ENCODE results near the gene RABEPK.
"Not testable (repeated sequence)": the region's sequence is repeated elsewhere in the genome, so short reads cannot be mapped to it uniquely, and the experiment has no call there.

Gene RABEPK, protein sequence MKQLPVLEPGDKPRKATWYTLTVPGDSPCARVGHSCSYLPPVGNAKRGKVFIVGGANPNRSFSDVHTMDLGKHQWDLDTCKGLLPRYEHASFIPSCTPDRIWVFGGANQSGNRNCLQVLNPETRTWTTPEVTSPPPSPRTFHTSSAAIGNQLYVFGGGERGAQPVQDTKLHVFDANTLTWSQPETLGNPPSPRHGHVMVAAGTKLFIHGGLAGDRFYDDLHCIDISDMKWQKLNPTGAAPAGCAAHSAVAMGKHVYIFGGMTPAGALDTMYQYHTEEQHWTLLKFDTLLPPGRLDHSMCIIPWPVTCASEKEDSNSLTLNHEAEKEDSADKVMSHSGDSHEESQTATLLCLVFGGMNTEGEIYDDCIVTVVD

DNA sequence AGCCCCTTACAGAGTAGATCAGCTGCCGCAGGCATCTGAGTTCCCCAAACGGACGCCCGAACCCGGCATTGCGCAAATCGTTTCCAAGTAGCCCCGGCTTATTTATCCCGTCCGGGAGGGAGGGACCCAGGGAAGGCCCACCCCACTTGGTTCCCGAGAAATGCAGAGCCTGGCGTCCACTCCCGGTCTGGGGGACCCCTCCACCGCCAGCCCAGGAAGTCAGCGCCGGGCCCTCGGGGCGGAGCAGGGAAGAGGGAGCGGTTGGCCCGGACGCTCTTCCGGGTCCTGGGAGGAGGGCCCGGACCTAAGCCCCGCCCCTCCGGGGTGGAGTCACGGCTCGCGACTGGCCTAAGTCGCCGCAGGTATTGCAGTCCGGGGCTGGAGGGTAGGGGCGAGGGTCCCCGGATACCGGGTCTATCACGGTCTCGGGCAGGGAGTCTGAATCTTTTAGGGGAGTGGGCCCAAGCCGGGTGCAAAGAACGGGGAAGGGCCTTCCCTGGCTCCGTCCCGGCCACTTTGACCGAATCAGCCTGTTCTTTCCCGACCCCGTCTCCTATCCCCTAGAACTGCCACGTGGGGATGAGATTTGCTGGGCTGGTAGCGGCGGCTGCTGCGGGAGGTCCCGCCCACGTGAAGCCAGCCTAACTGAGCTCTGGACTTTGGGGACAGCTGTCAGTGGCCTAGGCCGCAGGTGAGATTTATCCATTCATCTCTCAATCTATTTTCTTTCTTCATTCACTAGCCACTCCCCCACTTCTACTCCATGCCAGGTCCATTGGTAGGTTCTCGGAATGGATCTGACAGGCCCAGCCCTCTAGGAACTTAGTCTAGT lies at the start of gene RABEPK:
TSS of gene RABEPK (plus strand) at position 327 of the 832 bp plus-strand sequence. CDS start 2,472 bp downstream, outside the sequence.
- peak; percentile 73 to 76 for DNase-seq (ENCODE audit: low read depth in 2 of 2)

DNA sequence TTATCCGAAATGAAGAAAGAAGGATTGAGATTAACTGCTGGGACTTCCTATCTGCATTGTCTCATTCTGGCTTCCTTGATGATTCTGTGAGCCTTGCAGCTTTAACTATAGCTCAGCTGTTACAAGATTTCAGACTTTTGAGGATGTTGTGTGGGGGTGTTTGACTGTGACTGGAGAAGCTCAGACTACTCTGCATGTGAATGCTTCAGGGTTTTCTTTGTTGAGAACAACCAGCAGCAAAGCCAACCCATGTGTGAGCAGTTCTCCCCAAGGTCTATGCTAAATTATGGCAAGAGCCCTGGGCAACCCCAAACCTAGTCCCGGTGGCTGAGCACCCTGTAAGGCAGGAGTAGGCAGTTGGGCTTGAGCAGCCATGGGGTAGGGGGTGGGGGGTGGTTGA lies 48.6 kb upstream of the RABEPK start:
- DNase-seq (ENCODE audit: low read depth in 2 of 2) = no peak

- DNase-seq (ENCODE audit: low read depth in 2 of 2) = no peak
Observed at GRCh38 chr9:125153712-125154367, 46.5 kb upstream of the RABEPK start.

GRCh38 chr9:125156551-125156950 lies 43.8 kb upstream of the RABEPK start:
- no peak for DNase-seq (ENCODE audit: low read depth in 2 of 2)

GRCh38 chr9:125160750-125161149 lies 39.6 kb upstream of the RABEPK start:
- no peak for DNase-seq (ENCODE audit: low read depth in 2 of 2)

GRCh38 chr9:125161284-125161918 lies 38.9 kb upstream of the RABEPK start:
- DNase-seq (ENCODE audit: low read depth in 2 of 2) = no peak

DNA sequence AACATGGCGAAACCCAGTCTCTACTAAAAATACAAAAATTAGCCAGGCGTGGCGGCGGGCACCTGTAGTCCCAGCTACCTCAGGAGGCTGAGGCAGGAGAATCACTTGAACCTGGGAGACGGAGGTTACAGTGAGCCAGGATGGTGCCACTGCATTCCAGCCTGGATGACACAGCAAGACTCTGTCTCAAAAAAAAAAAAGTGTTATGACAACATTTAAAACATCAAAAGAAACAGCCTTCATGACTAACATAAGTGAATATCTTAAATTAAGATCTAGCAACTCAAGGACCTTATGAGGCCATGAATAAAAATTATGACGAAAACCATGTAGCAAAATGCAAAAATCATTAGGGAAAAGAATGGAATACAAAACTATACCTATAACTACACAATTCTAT lies 37.5 kb upstream of the RABEPK start:
- not testable (repeated sequence) for DNase-seq (ENCODE audit: low read depth in 2 of 2)

GRCh38 chr9:125166762-125167161 lies 33.6 kb upstream of the RABEPK start:
- no peak for DNase-seq (ENCODE audit: low read depth in 2 of 2)

DNA sequence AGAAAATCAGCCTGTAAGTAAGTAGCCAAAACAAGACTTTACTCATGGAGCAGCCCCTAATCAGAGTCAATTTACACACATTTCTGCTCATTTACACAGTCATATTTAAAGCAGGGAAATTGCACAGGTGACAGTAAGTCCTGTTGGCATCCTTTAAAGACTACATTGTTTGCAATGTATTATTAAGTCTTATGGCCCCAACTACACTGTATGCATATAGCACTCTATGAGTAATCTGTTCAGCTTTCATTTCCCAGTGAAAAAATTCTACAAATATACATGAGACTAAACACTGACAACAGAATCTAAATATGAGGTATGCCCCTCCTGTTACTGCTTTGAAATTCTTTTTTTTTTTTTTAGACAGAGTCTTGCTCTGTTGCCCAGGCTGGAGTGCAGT lies 30.4 kb upstream of the RABEPK start:
- no peak for DNase-seq (ENCODE audit: low read depth in 2 of 2)

DNA sequence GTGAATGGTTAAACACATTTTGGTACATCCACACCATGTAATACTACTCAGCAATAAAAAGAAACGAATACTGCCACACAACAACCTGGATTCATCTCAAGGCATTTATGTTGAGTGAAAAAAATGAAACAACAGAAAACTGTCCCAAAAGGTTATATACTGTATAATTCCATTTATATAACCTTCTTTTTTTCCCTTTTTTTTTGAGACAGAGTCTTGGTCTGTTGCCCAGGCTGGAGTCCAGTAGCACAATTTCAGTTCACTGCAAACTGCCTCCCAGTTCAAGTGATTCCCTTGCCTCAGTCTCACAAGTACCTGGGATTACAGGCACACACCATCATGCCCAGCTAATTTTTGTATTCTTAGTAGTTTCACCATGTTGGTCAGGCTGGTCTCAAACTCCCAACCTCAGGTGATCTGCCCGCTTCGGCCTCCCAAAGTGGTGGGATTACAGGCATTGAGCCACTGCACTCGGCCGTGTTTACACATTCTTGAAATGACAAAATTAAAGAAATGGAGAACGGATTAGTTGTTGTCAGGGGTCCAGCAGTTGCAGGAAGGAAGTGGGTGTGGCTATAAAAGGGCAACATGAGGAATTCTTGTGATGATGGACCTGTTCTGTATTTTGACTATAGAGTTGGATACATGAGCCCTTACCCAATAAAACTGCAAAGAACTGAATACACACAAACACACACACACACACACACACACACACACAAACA lies 28.1 kb upstream of the RABEPK start:
- DNase-seq (ENCODE audit: low read depth in 2 of 2) = no peak

DNA sequence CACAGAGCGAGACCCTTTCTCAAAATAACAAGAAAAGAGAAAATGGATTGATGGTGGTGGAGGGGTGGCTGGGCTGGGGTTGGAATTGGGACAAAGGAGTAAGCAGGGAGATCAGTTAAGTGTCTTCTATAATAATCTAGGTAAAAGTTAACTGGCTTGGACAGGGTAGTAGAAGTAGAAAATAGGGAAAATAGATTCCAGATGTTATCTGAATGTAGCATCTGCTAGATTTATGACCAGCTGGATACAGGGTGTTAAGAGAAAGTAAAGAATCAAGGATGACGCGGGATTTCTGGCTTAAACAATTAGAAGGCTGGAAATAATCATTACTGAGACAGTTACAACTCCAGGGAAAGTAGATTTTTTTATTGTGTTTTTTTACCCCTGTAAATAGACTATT lies 23.7 kb upstream of the RABEPK start:
- no peak for DNase-seq (ENCODE audit: low read depth in 2 of 2)

DNA sequence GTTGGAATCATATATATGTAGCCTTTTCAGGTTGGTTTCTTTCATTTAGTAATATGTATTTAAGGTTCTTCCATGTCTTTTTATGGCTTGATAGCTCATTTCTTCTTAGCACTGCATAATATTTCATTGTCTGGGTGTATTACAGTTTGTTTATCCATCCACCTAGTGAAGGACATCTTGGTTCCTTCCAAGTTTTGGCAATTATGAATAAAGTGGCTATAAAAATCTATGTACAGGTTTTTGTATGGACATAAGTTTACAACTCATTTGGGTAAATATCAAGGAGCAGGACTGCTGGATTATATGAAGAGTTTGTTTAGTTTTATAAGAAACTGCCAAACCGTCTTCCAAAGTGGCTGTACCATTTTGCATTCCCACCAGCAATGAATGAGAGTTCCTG lies 22.5 kb upstream of the RABEPK start:
- DNase-seq (ENCODE audit: low read depth in 2 of 2) = no peak

- DNase-seq (ENCODE audit: low read depth in 2 of 2) = not testable (repeated sequence)
Observed at GRCh38 chr9:125179776-125180175, 20.6 kb upstream of the RABEPK start.

GRCh38 chr9:125180876-125181275 lies 19.5 kb upstream of the RABEPK start:
- no peak for DNase-seq (ENCODE audit: low read depth in 2 of 2)

DNA sequence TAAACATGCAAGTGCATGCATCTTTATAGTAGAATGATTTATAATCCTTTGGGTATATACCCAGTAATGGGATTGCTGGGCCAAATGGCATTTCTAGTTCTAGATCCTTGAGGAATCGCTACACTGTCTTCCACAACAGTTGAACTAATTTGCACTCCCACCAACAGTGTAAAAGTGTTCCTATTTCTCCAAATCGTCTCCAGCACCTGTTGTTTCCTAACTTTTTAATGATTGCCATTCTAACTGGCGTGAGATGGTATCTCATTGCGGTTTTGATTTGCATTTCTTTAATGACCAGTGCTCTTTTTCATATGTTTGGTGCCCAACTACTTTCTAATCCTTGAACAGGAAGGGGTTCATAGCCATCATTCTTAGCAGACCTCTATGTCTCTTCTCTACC lies 18.6 kb upstream of the RABEPK start:
- not testable (repeated sequence) for DNase-seq (ENCODE audit: low read depth in 2 of 2)

DNA sequence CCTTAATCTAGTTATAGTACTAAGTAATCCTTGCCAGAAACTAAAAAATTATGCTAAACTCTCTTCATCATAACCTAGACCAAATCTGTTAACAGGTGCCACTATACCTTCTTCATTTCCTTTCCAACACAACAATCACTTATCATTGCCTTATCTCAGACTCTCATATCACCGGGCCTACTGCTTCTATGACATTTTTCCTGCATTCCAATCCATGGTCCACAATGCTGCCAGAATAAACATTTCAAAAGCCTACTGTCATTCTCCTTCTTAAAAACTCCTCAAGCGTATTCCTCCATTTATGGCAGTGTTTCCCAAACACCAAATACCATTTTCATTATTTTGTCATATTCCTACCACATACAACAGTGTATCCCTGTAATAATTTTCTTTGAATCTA lies 17.3 kb upstream of the RABEPK start:
- DNase-seq (ENCODE audit: low read depth in 2 of 2) = no peak

- no peak for DNase-seq (ENCODE audit: low read depth in 2 of 2)
Observed at GRCh38 chr9:125183561-125183960, 16.8 kb upstream of the RABEPK start.

DNA sequence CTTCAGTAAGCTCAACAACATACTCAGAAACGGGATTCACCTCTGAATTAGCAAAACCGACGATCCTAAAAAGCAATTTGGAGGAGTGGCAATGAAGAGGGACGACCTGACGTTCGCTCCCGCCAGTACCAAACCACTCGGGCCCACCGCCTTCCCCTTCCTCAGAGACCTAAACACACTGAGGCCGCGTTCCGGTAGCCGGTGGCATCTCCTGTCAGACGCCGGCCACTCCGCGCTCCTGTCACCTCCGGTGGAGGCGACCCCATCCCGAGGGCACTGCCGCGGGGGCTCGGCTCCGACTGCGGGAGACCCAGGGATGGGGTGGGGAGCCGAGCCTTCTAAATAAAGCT lies 11.4 kb upstream of the RABEPK start:
- DNase-seq (ENCODE audit: low read depth in 2 of 2) = peak in 1 of 2 donors; percentile 9

DNA sequence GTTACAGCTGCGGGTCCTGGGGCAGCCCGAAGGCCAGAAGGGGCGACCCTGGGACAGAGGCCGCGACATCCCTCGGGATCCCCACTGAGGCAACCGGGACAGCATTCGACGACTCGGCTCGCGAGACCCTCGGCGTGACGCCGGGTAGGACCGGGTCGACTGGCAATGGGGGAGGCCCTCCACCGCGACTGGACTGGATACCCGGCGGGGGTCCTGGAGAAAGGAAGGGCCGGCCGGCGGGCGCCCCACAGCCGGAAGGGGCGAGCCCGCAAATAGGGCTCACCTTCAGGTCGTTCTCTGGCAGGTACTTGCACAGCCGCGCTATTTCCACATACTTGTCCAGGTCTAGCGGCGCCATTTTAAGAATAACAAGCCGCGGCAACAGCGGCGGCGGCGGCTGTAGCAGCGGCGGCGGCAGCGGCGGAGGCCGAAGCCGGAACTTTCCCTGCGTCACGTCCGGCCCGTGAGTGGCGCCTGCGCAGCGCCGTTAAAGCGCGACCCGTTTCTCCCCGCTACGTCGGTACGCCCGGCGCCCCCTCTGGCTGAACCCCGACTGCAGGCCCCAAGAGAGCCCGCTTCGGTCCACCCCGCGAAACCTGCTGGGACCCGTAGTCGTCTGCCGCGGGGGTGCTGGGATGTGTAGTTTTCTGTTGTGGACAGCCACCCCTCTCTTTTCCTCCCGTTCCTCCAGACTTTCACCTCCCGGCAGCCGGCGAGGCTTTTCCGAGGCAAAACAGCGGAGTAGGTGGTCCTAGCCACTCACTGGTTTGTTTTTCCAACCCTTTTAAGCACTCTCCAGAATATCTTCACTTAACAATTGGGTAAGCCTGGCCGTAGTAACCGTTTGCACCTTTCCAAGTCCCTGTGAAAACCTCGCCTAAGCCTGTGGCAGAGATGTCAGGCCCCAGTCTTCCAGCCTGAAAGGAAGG lies 10.7 kb upstream of the RABEPK start, which contains the start of gene PPP6C:
TSS of gene PPP6C (minus strand) at position 443 of the 929 bp plus-strand sequence. CDS start at position 358, 85 bp downstream.
- DNase-seq (ENCODE audit: low read depth in 2 of 2) = peak; percentile 93 to 97

DNA sequence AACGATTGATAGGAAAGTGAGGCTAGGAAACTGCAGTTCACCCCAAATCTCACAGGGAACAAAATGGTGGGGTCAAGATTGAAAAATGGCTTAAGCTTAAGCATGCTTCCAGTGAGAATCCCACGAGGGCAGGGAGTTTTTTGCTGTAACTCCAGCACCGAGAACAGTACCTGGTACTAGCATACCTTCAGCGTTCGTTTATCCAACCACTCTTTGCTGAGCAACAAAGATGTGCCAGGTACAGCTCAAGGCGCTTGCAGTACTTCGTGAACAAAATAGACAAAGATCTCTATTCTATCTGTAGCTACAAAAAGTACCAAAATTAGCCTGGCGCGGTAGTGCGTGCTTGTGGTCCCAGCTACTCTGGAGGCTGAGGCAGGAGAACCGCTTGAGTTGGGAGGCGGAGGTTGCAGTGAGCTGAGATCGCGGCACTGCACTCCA lies 10.0 kb upstream of the RABEPK start:
- DNase-seq (ENCODE audit: low read depth in 2 of 2) = no peak

Data from stimulated activated CD8-positive, alpha-beta memory T cell treated with anti-CD3 and anti-CD28 coated beads, Interleukin-2, amount 100 ng/mL, for 1 hour (primary cell).